ENCODE measurements around the gene ANKRD29.

Gene ANKRD29, protein sequence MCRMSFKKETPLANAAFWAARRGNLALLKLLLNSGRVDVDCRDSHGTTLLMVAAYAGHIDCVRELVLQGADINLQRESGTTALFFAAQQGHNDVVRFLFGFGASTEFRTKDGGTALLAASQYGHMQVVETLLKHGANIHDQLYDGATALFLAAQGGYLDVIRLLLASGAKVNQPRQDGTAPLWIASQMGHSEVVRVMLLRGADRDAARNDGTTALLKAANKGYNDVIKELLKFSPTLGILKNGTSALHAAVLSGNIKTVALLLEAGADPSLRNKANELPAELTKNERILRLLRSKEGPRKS

DNA sequence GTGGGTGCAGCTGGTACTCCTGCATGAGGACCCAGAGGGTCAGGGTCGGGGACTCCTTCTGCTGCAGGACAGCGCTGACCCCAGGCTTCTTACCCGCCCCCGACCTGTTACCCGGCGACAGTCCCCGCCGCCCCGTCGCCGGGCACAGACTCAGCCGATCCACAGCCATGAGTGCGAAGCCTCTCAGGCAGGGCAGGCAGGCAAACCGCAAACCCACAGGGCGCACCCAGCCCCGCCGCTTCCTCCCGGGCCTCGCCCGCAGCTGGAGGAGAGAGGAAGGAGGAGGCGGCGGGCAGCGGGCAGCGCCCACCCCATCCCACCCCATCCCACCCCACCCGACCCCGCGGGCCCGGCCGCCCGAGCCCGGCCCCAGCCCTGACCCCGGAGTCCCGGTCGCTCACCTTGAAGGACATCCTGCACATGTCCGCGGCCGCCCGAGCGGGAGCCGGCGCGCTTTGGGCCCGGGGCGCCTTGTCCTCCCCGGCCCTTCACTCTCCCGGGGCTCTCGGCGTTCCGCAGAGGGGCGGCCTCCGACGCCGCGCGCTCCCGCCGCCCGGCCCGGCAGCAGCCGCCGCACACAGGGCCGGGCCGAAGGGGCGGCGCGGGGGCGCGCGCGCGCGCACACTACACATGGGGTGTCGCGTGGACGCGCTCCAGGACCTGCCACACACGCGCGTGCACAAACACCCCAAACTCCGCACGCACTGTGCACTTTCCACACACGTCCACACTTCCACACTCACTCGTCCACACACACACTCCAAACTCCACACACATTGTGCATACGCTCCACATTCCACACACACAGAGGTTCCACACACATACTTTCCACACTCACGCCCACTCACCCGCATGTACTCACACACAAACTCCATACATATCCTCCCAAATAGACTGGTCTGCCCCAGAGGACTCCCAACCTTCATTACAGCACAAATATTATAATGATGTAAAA, at the start of gene ANKRD29:
Gene ANKRD29, minus strand, starts transcription at position 603 of the 955 bp plus-strand sequence. Its CDS starts 181 bp downstream, at position 422.
- Mint-ChIP-seq H3K36me3 (no peaks in the 10 kb centered on the region), H3K4me3 (peak within 1 kb of the TSS; percentile 92), H3K9me3 (ENCODE audit: low read depth) (no peaks in the 10 kb centered on the region), H3K27me3 (peaks cover 18% of the 10 kb centered on the region), H3K4me1 (ENCODE audit: low read depth) (peaks cover 28% of the 10 kb centered on the region), H3K27ac (peak within 1 kb of the TSS; percentile 28)

DNA sequence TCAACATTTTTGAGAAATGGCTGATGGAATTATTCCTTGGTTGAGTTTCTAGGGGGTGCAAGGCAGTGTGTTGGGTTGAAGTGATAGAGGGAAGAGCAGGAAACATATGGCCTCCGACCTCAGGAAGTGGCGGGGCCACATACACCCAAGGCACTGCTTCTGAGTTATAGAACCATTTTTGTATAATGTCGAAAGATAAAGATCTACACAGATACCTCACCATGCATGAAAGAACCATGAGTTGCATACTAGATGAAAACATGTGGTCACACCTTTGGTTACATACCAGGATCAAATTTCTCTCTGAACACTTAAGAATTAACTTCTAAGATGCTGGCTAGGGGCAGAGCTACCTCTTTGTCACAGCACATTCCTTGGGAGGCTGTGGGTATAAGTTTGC, 49.7 kb upstream of the ANKRD29 start:
- no peak overlapping the region for H3K4me3 Mint-ChIP-seq
- peaks cover 2% of the 10 kb centered on the region for H3K27me3 Mint-ChIP-seq
- no peak overlapping the region for H3K27ac Mint-ChIP-seq
- peaks cover 17% of the 10 kb centered on the region for H3K4me1 Mint-ChIP-seq (ENCODE audit: low read depth)
- peaks cover 2% of the 10 kb centered on the region for H3K36me3 Mint-ChIP-seq
- no peaks in the 10 kb centered on the region for H3K9me3 Mint-ChIP-seq (ENCODE audit: low read depth)

DNA sequence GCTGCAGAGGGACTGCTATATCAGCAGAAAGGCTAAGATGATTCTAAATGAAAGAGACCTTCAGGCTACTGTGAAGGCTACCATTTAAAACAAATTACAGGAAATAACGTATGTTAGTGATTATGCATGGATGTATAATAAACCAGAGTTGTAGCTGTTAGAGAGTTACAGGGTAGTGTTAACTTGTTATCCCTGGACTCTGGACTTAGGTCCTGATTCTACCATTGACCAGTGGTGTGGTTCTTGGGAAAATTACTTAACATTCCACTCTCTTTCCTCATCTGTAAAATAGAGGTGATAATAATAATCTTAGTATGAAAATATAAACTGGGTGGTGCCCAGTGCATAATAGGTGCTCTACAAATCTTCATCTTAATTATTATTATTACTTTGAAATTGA, 48.7 kb upstream of the ANKRD29 start:
- peaks cover 2% of the 10 kb centered on the region for H3K36me3 Mint-ChIP-seq
- H3K27me3 Mint-ChIP-seq: peaks cover 3% of the 10 kb centered on the region
- H3K27ac Mint-ChIP-seq: no peak overlapping the region
- no peak overlapping the region for H3K4me3 Mint-ChIP-seq
- peaks cover 4% of the 10 kb centered on the region for H3K9me3 Mint-ChIP-seq (ENCODE audit: low read depth)
- peaks cover 17% of the 10 kb centered on the region for H3K4me1 Mint-ChIP-seq (ENCODE audit: low read depth)

GRCh38 chr18:23710946-23711345, 48.2 kb upstream of the ANKRD29 start:
- peaks cover 2% of the 10 kb centered on the region for H3K36me3 Mint-ChIP-seq
- H3K27me3 Mint-ChIP-seq: peaks cover 3% of the 10 kb centered on the region
- peaks cover 17% of the 10 kb centered on the region for H3K4me1 Mint-ChIP-seq (ENCODE audit: low read depth)
- no peak overlapping the region for H3K4me3 Mint-ChIP-seq
- no peak overlapping the region for H3K27ac Mint-ChIP-seq
- peaks cover 4% of the 10 kb centered on the region for H3K9me3 Mint-ChIP-seq (ENCODE audit: low read depth)

DNA sequence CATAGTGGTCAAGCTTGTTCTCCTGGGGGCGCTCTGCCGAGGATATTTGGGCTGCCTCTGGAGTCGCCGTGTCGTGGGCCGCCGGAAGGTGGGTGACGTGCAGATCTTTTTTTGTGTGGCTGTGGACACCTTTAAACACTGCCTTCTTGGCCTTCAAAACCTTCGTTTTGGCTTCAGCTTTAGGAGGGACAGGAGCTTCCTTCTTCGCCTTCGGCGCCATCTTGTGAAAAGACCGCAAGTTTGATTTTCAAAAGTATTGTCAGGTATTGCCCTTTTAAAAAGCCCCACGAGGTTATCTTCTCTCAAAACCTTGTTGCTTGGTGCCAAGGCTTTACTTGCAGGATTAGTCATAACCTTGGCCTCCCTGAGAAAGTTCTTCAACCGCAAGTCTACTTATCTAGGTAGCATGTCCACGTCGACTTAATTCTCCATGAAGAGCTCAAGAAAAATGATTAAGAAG, 47.4 kb upstream of the ANKRD29 start:
- peaks cover 3% of the 10 kb centered on the region for H3K27me3 Mint-ChIP-seq
- H3K9me3 Mint-ChIP-seq (ENCODE audit: low read depth): peaks cover 4% of the 10 kb centered on the region
- peaks cover 17% of the 10 kb centered on the region for H3K4me1 Mint-ChIP-seq (ENCODE audit: low read depth)
- H3K36me3 Mint-ChIP-seq: peaks cover 2% of the 10 kb centered on the region
- H3K4me3 Mint-ChIP-seq: no peak overlapping the region
- no peak overlapping the region for H3K27ac Mint-ChIP-seq

DNA sequence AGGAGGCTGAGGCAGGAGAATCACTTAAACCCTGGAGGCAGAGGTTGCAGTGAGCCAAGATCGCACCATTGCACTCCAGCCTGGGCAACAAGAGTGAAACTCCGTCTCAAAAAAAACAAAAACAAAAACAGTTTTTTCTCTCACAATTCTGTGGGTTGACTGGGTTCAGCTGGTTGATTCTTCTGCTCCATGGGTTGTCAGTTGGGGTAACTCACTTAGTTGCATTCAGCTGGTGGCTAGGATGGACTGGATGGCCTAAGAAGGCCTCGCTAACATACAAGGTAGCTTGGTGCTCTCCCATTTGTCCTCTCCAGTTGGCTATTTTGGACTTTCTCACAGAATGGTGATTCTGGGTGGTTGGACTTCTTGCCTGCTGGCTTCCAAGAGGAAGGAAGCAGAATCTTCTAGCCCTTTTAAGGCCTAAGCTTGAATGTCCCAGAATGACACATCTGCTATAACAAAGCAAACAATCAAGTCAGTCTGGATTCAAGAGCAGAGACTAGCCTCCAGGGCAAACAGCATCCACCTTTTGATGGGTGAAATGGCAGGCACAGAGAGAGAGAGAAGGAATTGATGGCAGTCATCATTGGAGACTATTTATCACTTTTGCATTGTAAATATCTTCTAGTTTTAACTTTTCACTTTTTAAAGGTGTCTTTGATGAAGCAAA, 44.4 kb upstream of the ANKRD29 start:
- peaks cover 4% of the 10 kb centered on the region for H3K9me3 Mint-ChIP-seq (ENCODE audit: low read depth)
- peaks cover 10% of the 10 kb centered on the region for H3K27me3 Mint-ChIP-seq
- H3K36me3 Mint-ChIP-seq: peaks cover 2% of the 10 kb centered on the region
- H3K4me1 Mint-ChIP-seq (ENCODE audit: low read depth): peaks cover 3% of the 10 kb centered on the region
- H3K4me3 Mint-ChIP-seq: no peak overlapping the region
- H3K27ac Mint-ChIP-seq: no peak overlapping the region

- no peaks in the 10 kb centered on the region for H3K4me1 Mint-ChIP-seq (ENCODE audit: low read depth)
- H3K9me3 Mint-ChIP-seq (ENCODE audit: low read depth): peaks cover 4% of the 10 kb centered on the region
- H3K27ac Mint-ChIP-seq: no peak overlapping the region
- H3K27me3 Mint-ChIP-seq: peaks cover 16% of the 10 kb centered on the region
- H3K4me3 Mint-ChIP-seq: no peak overlapping the region
- peaks cover 2% of the 10 kb centered on the region for H3K36me3 Mint-ChIP-seq
Measured at GRCh38 chr18:23704806-23705205, 42.1 kb upstream of the ANKRD29 start.

GRCh38 chr18:23703987-23704384, 41.3 kb upstream of the ANKRD29 start:
- H3K4me3 Mint-ChIP-seq: no peak overlapping the region
- no peaks in the 10 kb centered on the region for H3K4me1 Mint-ChIP-seq (ENCODE audit: low read depth)

GRCh38 chr18:23703057-23703986, 40.6 kb upstream of the ANKRD29 start:
- no peak overlapping the region for H3K27ac Mint-ChIP-seq
- H3K27me3 Mint-ChIP-seq: peaks cover 14% of the 10 kb centered on the region
- no peaks in the 10 kb centered on the region for H3K4me1 Mint-ChIP-seq (ENCODE audit: low read depth)
- H3K36me3 Mint-ChIP-seq: peaks cover 2% of the 10 kb centered on the region
- H3K9me3 Mint-ChIP-seq (ENCODE audit: low read depth): peaks cover 4% of the 10 kb centered on the region
- H3K4me3 Mint-ChIP-seq: no peak overlapping the region

More at GRCh38 chr18:23703987-23704384, 41.3 kb upstream of the ANKRD29 start:
- peaks cover 4% of the 10 kb centered on the region for H3K9me3 Mint-ChIP-seq (ENCODE audit: low read depth)
- H3K27ac Mint-ChIP-seq: no peak overlapping the region
- H3K27me3 Mint-ChIP-seq: peaks cover 14% of the 10 kb centered on the region
- peaks cover 2% of the 10 kb centered on the region for H3K36me3 Mint-ChIP-seq

GRCh38 chr18:23702606-23703005, 39.9 kb upstream of the ANKRD29 start:
- H3K27me3 Mint-ChIP-seq: peaks cover 14% of the 10 kb centered on the region

DNA sequence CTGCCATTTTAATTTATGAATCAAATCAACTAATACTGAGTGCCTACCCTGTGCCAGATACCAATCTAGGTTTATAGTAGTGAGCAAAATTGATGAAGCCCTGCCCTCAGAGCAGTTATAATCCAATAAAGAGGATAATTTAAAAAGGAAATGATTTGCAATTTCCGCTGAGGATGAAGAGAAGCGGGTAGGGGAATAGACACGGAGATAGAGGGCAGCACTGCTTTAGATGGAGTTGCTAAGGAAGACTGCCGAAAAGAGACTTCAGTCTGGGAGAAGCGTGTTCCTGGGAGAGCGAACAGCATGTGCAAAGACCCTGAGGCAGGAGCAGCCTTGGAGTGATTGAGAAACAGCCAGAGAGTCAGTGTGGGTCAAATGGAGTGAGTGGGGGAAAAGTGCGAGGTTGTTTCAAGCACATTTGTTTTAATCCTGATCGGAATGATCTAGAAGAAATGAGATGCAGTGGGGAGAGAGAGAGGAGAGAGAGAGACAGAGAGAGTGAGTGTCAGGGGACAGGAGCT, 38.9 kb upstream of the ANKRD29 start:
- Mint-ChIP-seq H3K36me3 (no peaks in the 10 kb centered on the region), H3K27me3 (peaks cover 12% of the 10 kb centered on the region), H3K4me1 (ENCODE audit: low read depth) (no peaks in the 10 kb centered on the region), H3K27ac (no peak overlapping the region), H3K4me3 (no peak overlapping the region), H3K9me3 (ENCODE audit: low read depth) (no peaks in the 10 kb centered on the region)

More at GRCh38 chr18:23702606-23703005, 39.9 kb upstream of the ANKRD29 start:
- Mint-ChIP-seq H3K36me3 (no peaks in the 10 kb centered on the region), H3K4me1 (ENCODE audit: low read depth) (no peaks in the 10 kb centered on the region), H3K4me3 (no peak overlapping the region), H3K9me3 (ENCODE audit: low read depth) (peaks cover 4% of the 10 kb centered on the region), H3K27ac (no peak overlapping the region)

DNA sequence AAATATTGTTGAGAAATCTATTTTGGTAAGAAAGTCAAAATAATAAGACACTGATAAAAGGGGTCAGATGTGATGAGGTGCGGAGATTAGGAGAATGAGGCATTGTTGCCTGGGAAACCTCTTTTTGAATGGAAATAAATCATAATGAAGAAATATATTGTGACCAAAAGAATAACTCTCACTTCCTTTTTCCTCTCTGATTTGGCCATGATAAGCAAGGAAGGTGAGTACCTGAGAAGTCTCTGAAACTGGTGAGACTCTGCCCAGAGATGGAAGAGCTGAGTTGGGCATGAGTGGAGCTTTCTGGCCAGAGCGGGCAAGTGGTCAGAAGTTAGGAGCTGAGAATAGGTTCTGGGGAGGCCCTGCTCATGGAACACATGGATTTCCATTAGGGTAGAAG, 38.3 kb upstream of the ANKRD29 start:
- no peaks in the 10 kb centered on the region for H3K4me1 Mint-ChIP-seq (ENCODE audit: low read depth)
- no peak overlapping the region for H3K4me3 Mint-ChIP-seq
- no peaks in the 10 kb centered on the region for H3K9me3 Mint-ChIP-seq (ENCODE audit: low read depth)
- peaks cover 12% of the 10 kb centered on the region for H3K27me3 Mint-ChIP-seq
- H3K36me3 Mint-ChIP-seq: no peaks in the 10 kb centered on the region
- H3K27ac Mint-ChIP-seq: no peak overlapping the region

DNA sequence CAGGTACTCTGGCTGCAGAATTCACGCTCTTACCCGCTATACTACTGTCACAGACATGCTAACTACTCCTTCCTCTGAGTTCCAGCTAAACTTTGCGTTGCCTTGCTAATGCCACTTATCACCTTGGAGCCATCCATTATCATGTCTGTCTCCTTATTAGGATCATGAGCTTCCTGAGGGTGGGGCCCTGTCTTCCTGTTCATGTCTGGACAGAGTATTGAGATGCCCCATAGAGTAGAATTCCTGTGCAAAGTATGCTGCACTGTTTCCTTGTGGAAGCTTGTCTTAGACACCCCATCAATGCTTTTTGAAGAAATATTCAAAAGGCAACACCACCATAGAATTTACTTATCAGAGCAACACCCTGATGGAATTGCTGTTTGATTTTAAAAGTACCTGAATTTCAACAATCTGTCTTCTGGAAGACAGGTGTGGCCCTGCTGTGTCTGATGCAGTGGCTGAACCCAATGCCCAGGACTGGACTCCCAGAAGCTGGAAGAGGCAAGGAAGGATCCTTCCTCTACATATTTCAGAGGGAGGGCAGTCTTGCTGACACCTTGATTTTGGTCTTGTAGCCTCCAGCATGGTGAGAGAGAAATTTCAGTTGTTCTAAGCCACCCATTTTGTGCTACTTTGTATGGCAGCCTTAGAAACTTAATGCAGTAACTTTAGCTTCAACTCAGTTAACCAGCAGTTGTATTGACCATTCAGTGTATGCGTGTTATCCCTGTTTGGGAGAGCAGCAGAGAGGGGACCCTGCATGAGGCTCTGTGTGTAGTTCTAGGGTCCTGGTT, 32.1 kb upstream of the ANKRD29 start:
- H3K27me3 Mint-ChIP-seq: peaks cover 2% of the 10 kb centered on the region
- H3K9me3 Mint-ChIP-seq (ENCODE audit: low read depth): no peaks in the 10 kb centered on the region
- no peak overlapping the region for H3K27ac Mint-ChIP-seq
- no peak overlapping the region for H3K4me3 Mint-ChIP-seq
- H3K36me3 Mint-ChIP-seq: no peaks in the 10 kb centered on the region
- H3K4me1 Mint-ChIP-seq (ENCODE audit: low read depth): peaks cover 3% of the 10 kb centered on the region

Data from activated naive CD8-positive, alpha-beta T cell (primary cell).